Mucosa of stomach (tissue), 1 donor: ENCODE results near the gene AOX1.
"Not testable (repeated sequence)": the region's sequence is repeated elsewhere in the genome, so short reads cannot be mapped to it uniquely, and the experiment has no call there.

Experiments
- H3K27me3 ChIP-seq: one replicate; pipeline ENCODE4 v1.7.0; 2013; ENCODE audit warnings: mild to moderate bottlenecking, low read length; ENCODE audit not compliant: control insufficient read depth, insufficient read depth
- H3K36me3 ChIP-seq: one replicate; pipeline ENCODE4 v1.7.0; 2013; ENCODE audit warnings: low read length; ENCODE audit not compliant: control insufficient read depth, insufficient read depth
- H3K4me1 ChIP-seq: one replicate; pipeline ENCODE4 v1.7.0; 2013; ENCODE audit warnings: mild to moderate bottlenecking, low read length; ENCODE audit not compliant: control insufficient read depth, insufficient read depth
- H3K4me3 ChIP-seq: one replicate; pipeline ENCODE4 v1.7.0; 2013; ENCODE audit warnings: low read length
- H3K9ac ChIP-seq: one replicate; pipeline ENCODE4 v1.7.0; 2013; ENCODE audit warnings: mild to moderate bottlenecking, low read length, moderate library complexity
- H3K9me3 ChIP-seq: one replicate; pipeline ENCODE4 v1.7.0; 2013; ENCODE audit warnings: mild to moderate bottlenecking, low read length, moderate library complexity; ENCODE audit not compliant: control insufficient read depth
- donor health status: Pancreatic carcinoma.

AOX1 gene

DNA sequence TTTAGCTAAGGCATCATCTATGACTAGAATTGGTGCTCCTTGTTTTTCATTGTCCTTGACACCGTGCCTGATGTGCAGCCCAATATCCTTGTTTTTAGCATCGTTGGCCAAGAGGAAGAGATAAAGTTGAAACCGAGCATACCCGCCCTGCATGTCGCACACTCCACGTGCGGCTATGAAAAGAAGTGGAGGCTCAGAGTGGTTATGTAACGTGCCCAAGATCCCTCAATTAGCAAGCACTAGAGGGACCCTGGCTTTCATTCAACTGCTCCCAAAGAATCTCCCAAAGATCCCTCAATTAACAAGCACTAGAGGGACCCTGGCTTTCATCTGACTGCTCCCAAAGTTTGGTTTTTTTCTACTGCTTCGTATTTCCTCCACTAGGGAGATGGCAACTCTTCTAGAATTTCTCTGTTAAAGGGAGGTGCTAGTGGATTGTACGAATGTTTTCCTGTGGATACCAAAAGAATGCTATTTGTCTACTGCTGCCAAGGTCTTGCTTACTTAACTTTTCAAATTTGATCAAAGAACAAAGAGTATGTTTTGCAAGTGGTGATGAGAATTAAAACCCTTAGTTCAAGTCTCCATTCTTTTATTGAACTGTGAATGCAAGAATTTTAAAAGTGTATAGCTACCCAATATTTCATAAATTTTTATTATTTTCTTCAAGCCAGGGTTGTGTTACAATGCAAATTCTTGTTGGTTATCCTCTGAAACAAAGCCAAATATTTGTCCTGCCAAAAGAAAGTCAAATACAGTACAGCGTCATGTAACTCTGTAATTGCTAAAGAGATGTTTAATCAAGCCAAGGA, 92.1 kb downstream of the AOX1 start:
- no peaks in the 10 kb centered on the region for H3K4me1 ChIP-seq
- H3K27me3 ChIP-seq, result no peaks in the 10 kb centered on the region
- H3K9me3 ChIP-seq, result no peaks in the 10 kb centered on the region
- H3K4me3 ChIP-seq, result no peak overlapping the region
- no peak overlapping the region for H3K9ac ChIP-seq
- H3K36me3 ChIP-seq, result no peaks in the 10 kb centered on the region

DNA sequence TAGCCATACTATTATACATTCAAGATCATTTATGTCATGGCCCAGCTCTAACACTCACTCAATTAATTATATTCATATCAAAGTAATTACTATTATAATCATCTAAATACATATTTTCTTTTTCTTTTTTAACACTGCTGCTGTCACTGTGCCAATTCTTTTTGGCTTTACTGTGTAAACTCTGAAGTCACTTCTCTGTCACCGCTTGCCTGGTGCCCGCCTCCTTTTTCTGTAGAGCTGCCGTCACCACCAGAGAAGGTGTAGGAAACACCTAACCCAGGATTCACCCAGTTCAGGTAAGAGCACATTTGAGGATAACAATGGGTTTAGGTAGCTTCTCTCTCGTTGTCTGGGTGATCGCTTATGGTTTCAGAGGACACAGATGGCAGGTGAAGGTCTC, 93.3 kb downstream of the AOX1 start:
- Histone ChIP-seq H3K4me1 (no peaks in the 10 kb centered on the region), H3K27me3 (no peaks in the 10 kb centered on the region), H3K36me3 (no peaks in the 10 kb centered on the region), H3K4me3 (no peak overlapping the region), H3K9me3 (no peaks in the 10 kb centered on the region), H3K9ac (no peak overlapping the region)

DNA sequence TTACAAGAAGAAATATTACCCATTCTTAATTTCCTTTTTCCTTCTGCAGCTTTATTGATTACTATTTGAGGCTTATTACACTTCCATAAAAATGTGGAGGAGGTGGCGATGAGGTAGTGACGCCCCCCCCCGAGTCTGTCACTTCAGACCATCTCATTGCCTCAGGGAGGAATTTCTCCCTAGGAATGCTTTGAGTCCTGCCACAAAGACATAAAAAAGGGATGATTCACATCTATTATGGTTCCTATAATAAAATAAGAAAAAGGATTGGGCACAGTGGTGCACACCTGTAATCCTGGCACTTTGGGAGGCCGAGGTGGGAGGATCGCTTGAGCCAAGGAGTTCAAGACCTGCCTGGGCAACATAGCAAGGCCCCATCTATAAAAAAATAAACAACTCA, 93.7 kb downstream of the AOX1 start:
- no peak overlapping the region for H3K9ac ChIP-seq
- no peaks in the 10 kb centered on the region for H3K4me1 ChIP-seq
- no peaks in the 10 kb centered on the region for H3K9me3 ChIP-seq
- H3K36me3 ChIP-seq, result no peaks in the 10 kb centered on the region
- no peak overlapping the region for H3K4me3 ChIP-seq
- no peaks in the 10 kb centered on the region for H3K27me3 ChIP-seq

DNA sequence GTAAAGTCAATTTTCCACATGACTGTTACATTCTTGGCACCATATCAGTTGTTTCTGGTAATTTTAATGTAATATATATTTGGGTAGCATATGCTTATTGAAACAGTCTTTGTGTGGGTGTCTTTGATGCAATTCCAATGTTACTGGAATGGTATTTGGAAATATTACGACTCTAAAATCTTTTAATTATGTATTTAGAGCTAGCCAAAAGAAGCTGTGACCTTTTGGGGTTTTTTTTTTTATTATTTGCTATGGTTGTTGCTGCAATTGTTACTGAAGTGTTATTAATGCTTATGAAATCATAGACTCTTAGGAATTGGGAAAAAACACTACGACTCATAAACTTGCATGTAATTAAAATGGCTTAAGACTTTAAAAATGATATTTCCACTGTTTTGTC, 95.9 kb downstream of the AOX1 start:
- Histone ChIP-seq H3K4me1 (no peaks in the 10 kb centered on the region), H3K9me3 (no peaks in the 10 kb centered on the region)

DNA sequence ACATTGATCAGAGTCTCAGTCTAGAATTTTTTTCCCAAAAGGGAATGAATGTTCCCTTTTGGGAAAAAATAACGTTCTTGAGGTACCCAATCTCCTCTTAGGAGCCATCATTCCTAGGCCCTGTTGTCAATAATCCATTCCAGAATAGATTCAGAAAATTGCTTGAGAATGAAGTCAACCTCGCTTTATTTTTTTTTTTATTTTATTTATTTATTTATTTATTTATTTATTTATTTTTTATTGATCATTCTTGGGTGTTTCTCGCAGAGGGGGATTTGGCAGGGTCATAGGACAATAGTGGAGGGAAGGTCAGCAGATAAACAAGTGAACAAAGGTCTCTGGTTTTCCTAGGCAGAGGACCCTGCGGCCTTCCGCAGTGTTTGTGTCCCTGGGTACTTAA, 96.6 kb downstream of the AOX1 start:
- H3K9me3 ChIP-seq, H3K4me1 ChIP-seq, H3K27me3 ChIP-seq, H3K36me3 ChIP-seq, H3K4me3 ChIP-seq, H3K9ac ChIP-seq: not testable (repeated sequence)

More for the DNA sequence above, 95.9 kb downstream of the AOX1 start:
- H3K4me3 ChIP-seq, result no peak overlapping the region
- H3K9ac ChIP-seq, result no peak overlapping the region
- H3K27me3 ChIP-seq, result no peaks in the 10 kb centered on the region
- H3K36me3 ChIP-seq, result no peaks in the 10 kb centered on the region

DNA sequence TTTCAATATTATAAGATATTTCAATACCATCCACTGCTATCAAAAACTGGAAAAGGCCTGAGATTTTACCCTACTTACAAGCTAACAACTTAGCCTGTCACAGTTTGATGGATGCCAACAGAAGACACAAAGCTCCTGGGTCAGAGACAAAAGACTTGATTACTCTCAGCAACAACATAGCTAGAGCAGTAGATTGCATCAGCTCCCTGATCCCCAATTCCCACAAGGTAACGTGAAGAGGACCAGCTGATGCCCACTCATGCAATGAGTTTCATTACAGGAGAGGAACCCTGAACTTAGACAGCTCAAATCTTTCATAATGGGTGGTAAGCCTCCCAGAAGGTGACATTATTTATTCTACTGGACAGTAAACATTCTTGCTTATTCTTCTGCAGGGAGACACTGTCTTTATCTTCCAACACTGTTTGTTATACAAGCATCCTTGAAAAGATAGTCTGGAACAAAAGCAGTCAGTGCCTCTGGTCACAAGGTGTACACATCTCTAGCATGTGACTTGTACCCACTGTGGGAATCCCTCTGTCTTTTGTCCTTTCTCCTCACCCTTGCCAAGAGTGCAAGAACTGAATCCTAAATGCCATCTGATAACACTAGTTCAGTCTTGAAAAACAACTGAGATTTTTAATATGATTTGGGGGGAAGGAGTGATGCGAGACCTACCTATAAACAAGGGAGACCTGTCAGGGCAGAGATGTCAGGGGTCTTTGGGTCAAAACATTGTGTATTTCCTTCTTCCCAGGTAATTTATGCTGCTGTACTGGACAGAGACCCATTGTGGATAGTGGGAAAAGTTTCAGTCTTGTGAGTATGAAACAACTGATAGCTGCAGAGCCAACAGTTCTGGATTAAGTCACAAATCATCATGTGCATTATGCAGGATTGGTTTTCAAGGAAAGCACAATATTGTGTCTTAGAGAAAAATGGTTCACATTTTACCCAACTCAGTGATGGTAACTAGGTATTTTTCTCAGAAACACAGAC, 102.4 kb downstream of the AOX1 start:
- Histone ChIP-seq H3K4me1 (no peaks in the 10 kb centered on the region), H3K36me3 (no peaks in the 10 kb centered on the region), H3K9me3 (no peaks in the 10 kb centered on the region)

DNA sequence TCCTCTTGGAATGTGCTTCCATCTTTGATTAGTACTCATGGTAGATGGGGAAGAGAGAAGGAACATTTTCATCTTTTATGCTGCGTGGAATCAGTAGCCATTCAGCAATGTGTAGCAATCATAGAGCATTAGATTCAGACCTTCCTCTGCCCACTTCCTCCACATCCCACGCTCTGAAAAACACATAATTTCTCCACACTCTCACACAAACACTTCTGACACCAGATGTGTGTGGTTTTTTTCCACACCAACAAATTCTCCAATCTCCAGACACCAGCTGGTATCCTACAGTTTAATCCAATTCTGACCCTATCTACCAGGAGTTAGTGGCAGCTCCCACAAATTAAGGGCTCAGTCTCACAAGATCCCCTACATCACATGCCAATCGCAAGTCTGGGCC, 103.3 kb downstream of the AOX1 start:
- H3K4me1 ChIP-seq, result no peaks in the 10 kb centered on the region
- no peak overlapping the region for H3K9ac ChIP-seq
- H3K9me3 ChIP-seq, result no peaks in the 10 kb centered on the region
- no peaks in the 10 kb centered on the region for H3K27me3 ChIP-seq
- H3K36me3 ChIP-seq, result no peaks in the 10 kb centered on the region
- H3K4me3 ChIP-seq, result no peak overlapping the region

More for the DNA sequence above, 102.4 kb downstream of the AOX1 start:
- Histone ChIP-seq H3K9ac (no peak overlapping the region), H3K27me3 (no peaks in the 10 kb centered on the region), H3K4me3 (no peak overlapping the region)

DNA sequence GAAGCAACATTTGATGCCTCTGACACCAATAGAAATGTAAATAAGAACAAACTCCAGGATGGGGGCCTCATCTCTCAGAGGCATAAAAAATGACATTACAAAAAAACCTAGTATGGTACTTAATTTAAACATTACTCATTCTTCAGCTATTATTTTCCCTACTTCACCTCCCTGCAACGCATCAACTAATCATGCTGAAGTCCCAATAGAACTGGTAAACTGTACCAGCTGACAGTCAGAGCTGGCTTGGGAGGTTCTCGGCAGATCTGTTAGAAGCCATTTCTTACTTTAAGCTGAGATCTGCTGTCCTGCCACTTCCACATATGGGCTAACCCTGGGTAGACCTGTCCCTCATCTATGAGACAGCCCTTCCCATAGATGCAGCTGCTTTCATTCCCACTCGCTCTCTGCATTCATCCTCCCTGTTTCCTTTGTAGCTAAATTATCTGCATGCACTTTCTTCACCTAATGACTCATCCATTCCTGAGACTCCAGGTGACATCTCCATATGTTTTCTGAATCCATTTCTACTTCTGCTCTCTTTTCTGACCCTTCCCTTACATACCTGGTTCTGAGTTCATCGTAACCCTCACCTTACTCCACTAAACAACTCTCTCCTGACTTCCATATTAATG, 108.1 kb downstream of the AOX1 start:
- no peak overlapping the region for H3K4me3 ChIP-seq
- no peaks in the 10 kb centered on the region for H3K27me3 ChIP-seq
- no peak overlapping the region for H3K9ac ChIP-seq
- no peaks in the 10 kb centered on the region for H3K9me3 ChIP-seq
- no peaks in the 10 kb centered on the region for H3K4me1 ChIP-seq
- H3K36me3 ChIP-seq, result no peaks in the 10 kb centered on the region

DNA sequence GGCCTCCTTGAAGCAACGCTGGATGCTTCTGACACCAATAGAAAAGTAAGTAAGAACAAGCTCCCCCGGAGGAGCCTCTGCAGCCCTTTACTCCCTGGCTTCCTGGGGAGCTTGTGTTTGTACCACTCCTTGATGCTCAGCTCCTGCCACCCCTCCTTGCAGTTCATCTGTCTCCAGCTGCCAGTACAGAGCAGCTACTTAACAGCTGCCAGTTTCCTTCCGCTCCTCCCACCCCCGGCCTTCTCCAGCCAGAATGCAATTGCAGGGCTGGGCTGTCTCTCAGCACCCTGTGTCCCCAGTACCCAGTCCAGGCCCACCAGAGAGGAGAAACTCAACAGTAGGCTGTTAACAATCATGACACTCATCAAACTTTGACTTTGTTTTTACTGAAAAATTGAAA, 109.4 kb downstream of the AOX1 start:
- Histone ChIP-seq H3K4me1 (no peaks in the 10 kb centered on the region), H3K9me3 (no peaks in the 10 kb centered on the region), H3K9ac (no peak overlapping the region), H3K27me3 (no peaks in the 10 kb centered on the region), H3K36me3 (no peaks in the 10 kb centered on the region), H3K4me3 (no peak overlapping the region)

DNA sequence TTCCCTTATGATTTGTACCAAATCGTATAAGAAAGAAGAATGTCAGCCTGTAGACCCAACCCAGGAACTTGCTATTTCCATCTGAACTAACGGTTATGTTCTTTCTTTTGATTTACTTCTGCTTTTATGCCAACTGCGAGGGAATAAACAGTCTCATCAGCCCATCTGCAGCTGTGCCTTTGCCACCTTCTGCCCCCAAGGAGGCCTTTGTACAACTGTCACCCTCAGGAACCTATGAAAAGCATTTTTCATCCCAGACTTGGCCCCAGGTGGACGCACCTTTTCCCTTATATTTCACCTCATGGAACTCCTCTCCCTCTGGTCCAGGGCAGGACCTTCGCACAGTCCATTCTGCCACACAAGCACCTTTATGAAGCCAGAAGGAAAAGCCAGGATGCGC, 109.8 kb downstream of the AOX1 start:
- Histone ChIP-seq H3K4me3 (no peak overlapping the region), H3K9ac (no peak overlapping the region), H3K36me3 (no peaks in the 10 kb centered on the region), H3K4me1 (no peaks in the 10 kb centered on the region), H3K27me3 (no peaks in the 10 kb centered on the region), H3K9me3 (no peaks in the 10 kb centered on the region)

DNA sequence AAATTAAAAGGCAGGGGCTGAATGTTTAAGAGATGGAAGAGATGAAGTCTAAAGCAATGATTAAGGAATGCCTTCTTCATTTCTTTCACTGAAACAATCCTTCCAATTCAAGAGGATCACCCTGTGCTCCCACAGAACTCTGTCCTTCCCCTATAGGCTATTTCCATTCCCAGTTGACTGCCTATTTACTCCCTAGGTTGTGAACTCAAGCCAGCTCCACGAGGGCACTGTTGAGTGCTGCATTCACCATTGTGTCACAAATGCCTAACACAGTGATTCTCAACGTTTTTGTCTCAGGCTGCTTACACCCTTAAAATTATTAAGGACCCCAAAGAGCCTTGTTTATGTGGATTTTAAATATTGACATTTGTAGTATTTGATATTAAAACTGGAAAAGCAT, 112.4 kb downstream of the AOX1 start:
- H3K9me3 ChIP-seq, result no peaks in the 10 kb centered on the region
- no peaks in the 10 kb centered on the region for H3K4me1 ChIP-seq
- H3K36me3 ChIP-seq, result no peaks in the 10 kb centered on the region
- no peak overlapping the region for H3K9ac ChIP-seq
- no peaks in the 10 kb centered on the region for H3K27me3 ChIP-seq
- H3K4me3 ChIP-seq, result no peak overlapping the region

DNA sequence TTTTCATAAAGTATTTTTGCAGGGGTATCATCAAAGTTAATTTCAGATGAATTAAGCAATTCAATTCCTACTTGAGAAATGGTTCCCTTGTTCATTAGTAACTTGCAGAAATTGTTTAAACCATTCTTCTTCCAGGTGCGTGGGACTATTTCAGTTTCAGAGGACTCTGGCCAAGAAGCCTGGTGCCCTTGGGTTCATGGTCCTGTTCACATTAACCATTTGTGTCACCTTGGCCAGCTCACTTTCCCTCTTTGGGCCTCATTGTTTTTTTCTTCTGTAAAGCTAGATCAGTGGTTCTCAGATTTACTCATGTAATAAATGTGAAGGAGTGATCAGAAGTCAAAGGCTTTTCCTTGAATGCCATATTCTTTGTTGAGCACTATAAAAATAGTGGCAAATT, 113.5 kb downstream of the AOX1 start:
- Histone ChIP-seq H3K36me3 (no peaks in the 10 kb centered on the region), H3K9me3 (no peaks in the 10 kb centered on the region), H3K4me3 (no peak overlapping the region), H3K9ac (no peak overlapping the region), H3K27me3 (no peaks in the 10 kb centered on the region), H3K4me1 (no peaks in the 10 kb centered on the region)
